Gastrocnemius medialis (tissue), 4 donors: Measurements from ENCODE around the gene IRAK1. TPM values are rescaled to one million over a fixed set of nuclear protein-coding genes. Genes with fewer than 3 reads are reported as not detected.

Experiments used
- ATAC-seq, 2 donors: fragments of 150-250 bp; one replicate each; pipeline ENCODE4 v1.9.1; 2016
- DNase-seq, 2 donors: peaks; one replicate each; pipeline ENCODE4 v3.0.0-alpha.2; 2019
- H3K27ac ChIP-seq, 4 donors: fragments of 200-600 bp; sonication (generic); 1 replicate in 1 of 4; 2 replicates in 3 of 4; pipeline ENCODE4 v1.5.1; 2016 to 2018; ENCODE audit warnings: mild to moderate bottlenecking in 2 of 4, moderate library complexity in 1 of 4
- H3K27me3 ChIP-seq, 3 donors: fragments of 200-600 bp; sonication (generic) in 2 of 3; 1 replicate in 1 of 3; 2 replicates in 2 of 3; pipeline versions ENCODE4 v1.5.1 to v1.6.0; 2016 to 2019; ENCODE audit warnings: mild to moderate bottlenecking in 1 of 3, moderate library complexity in 1 of 3
- H3K36me3 ChIP-seq, 2 donors: fragments of 200-600 bp; sonication (generic) in 1 of 2; one replicate each; pipeline ENCODE4 v1.5.1; 2017 to 2018
- H3K4me1 ChIP-seq, 2 donors: fragments of 200-600 bp; sonication (generic) in 1 of 2; one replicate each; pipeline ENCODE4 v1.5.1; 2016 to 2017; ENCODE audit warnings: mild to moderate bottlenecking in 2 of 2
- H3K4me3 ChIP-seq, 4 donors: fragments of 200-600 bp; sonication (generic) in 3 of 4; 1 replicate in 1 of 4; 2 replicates in 3 of 4; pipeline ENCODE4 v1.5.1; 2016 to 2019; ENCODE audit warnings: mild to moderate bottlenecking in 2 of 4
- H3K9me3 ChIP-seq, 3 donors: fragments of 200-600 bp; sonication (generic) in 2 of 3; 1 replicate in 1 of 3; 2 replicates in 2 of 3; pipeline ENCODE4 v1.5.1; 2016 to 2019
- POLR2A ChIP-seq, 2 donors: fragments of 450-650 bp; IDR thresholded peaks; one replicate each; pipeline ENCODE4 v1.6.1; 2017; ENCODE audit warnings: antibody characterized with exemption in 2 of 2, mild to moderate bottlenecking in 2 of 2, moderate library complexity in 2 of 2
- in situ Hi-C, 4 donors: fragments of 200-750 bp; cut with MboI; loops; one replicate each; pipeline versions ENCODE4 v1.15.0 to v1.8.0; 2017; ENCODE audit warnings: low sequenced_read_pairs in 4 of 4
- intact Hi-C: fragments of 100-400 bp; cut with DNase I; formaldehyde crosslinking; loops from one replicate; pipeline ENCODE4 v1.15.1; 2023; ENCODE audit warnings: low total_unique reads
- total RNA-seq, 4 donors: library from RNA; depleted of rRNA; stranded (reverse); fragments of >200 nt; gene quantifications; one replicate each; pipeline versions ENCODE4 v1.1.0 to v1.2.3, GENCODE V29; 2016
- TF ChIP-seq, protein P1 (sequence below), 5 experiments: fragments of 450-650 bp in 3 of 5; fragments of 200-600 bp in 2 of 5; sonication (generic) in 2 of 5; IDR thresholded peaks in 4 of 5; conservative IDR thresholded peaks in 1 of 5; 1 replicate in 4 of 5; 2 replicates in 1 of 5; pipeline ENCODE4 v1.5.1; 2016 to 2019; ENCODE audit warnings: antibody characterized with exemption in 5 of 5, mild to moderate bottlenecking in 3 of 5, moderate library complexity in 3 of 5

The IRAK1 gene
- total RNA-seq, 4 donors from 2014 or later, result 73.9 to 157 (median 115) TPM

DNA sequence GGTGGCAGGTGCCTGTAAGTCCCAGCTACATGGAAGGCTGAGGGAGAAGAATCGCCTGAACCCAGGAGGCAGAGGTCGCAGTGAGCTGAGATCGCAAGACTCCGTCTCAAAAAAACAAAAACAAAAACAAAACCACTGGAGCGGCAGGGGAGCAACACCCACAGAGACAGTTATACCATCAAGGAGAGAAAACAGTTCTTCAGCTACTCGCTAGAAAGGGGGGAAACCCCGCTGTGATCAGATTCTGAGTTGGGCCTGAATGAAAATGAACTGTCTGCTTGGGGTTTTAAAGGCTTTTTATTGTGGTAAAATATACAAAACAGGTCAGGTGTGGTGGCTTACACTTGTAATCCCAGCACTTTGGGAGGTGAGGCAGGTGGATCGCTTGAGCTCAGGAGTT is 16.8 kb upstream of the IRAK1 start:
- TF ChIP-seq, protein P1, sequence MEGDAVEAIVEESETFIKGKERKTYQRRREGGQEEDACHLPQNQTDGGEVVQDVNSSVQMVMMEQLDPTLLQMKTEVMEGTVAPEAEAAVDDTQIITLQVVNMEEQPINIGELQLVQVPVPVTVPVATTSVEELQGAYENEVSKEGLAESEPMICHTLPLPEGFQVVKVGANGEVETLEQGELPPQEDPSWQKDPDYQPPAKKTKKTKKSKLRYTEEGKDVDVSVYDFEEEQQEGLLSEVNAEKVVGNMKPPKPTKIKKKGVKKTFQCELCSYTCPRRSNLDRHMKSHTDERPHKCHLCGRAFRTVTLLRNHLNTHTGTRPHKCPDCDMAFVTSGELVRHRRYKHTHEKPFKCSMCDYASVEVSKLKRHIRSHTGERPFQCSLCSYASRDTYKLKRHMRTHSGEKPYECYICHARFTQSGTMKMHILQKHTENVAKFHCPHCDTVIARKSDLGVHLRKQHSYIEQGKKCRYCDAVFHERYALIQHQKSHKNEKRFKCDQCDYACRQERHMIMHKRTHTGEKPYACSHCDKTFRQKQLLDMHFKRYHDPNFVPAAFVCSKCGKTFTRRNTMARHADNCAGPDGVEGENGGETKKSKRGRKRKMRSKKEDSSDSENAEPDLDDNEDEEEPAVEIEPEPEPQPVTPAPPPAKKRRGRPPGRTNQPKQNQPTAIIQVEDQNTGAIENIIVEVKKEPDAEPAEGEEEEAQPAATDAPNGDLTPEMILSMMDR (IDR thresholded peaks at IDR 0.05 in 4 of 5, conservative IDR thresholded peaks at IDR 0.05 in 1 of 5), result no peak
- no peak for TF ChIP-seq POLR2A (IDR thresholded peaks at IDR 0.05)
- no peak for DNase-seq
- Histone ChIP-seq H3K9me3 (no peaks in the 10 kb centered on the region), H3K36me3 (peaks cover 0 to 8% of the 10 kb centered on the region in 2 donors), H3K27me3 (no peaks in the 10 kb centered on the region), H3K27ac (peak overlapping the region in 1 of 4 donors; percentile 60), H3K4me3 (no peak overlapping the region), H3K4me1 (peaks cover 12 to 24% of the 10 kb centered on the region in 2 donors)
- in situ Hi-C loops (no loop called here), intact Hi-C loops (no loop called here)
- ATAC-seq, result no peak

DNA sequence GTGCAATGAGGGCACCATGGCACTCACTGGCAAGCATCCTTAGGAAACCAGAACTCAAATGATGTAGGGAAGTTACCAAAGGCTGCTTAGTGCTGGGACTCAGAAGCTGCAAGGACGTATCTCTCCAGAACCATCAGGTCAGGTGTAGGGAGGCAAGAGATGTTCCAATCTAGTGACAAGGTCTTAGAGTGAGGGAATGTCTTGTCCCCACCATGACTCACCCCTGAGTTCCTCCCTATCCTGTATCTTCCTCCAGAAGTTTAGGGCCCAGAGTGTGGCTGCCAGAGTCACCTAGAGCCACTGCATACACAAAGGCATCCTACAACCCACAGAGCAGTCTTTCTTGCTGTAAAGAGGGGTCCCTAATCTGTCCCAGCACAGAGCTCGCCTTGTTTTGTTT is 14.1 kb upstream of the IRAK1 start:
- Histone ChIP-seq H3K4me1 (peaks cover 0 to 3% of the 10 kb centered on the region in 2 donors), H3K4me3 (no peak overlapping the region), H3K9me3 (no peaks in the 10 kb centered on the region), H3K27me3 (no peaks in the 10 kb centered on the region), H3K27ac (peak overlapping the region in 1 of 4 donors; percentile 37), H3K36me3 (peaks cover 0 to 17% of the 10 kb centered on the region in 2 donors)
- in situ Hi-C loops (no loop called here), intact Hi-C loops (no loop called here)
- ATAC-seq (peak in 1 of 2 donors; percentile 69), DNase-seq (no peak)
- TF ChIP-seq, protein P1 (IDR thresholded peaks at IDR 0.05 in 4 of 5, conservative IDR thresholded peaks at IDR 0.05 in 1 of 5), result no peak
- TF ChIP-seq POLR2A (IDR thresholded peaks at IDR 0.05), result no peak

DNA sequence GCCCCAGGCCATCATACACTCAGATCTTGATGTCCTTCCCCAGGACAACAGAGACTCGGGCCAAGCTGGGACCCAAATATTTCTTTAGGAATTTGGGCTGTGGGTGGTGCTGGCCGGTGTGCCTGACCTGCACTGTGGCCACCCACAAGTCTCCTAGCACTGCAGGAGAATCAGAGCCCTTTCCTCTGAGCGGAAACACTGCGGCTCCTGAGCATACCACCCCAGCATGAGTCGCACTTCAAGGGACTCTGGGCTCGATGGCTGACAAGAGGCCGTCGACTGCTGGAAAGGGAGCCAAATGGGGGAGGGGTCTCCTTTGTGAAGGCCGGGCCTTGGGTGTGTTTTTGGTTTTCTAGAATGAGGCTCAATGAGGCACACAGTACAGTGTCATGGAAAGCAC is 13.0 kb upstream of the IRAK1 start:
- DNase-seq (no peak), ATAC-seq (no peak)
- no peak for TF ChIP-seq POLR2A (IDR thresholded peaks at IDR 0.05)
- TF ChIP-seq, protein P1 (IDR thresholded peaks at IDR 0.05 in 4 of 5, conservative IDR thresholded peaks at IDR 0.05 in 1 of 5), result no peak
- in situ Hi-C loops (no loop called here), intact Hi-C loops (no loop called here)
- H3K36me3 ChIP-seq, result peaks cover 0 to 17% of the 10 kb centered on the region in 2 donors
- H3K27me3 ChIP-seq, result no peaks in the 10 kb centered on the region
- peaks cover 0 to 3% of the 10 kb centered on the region in 2 donors for H3K4me1 ChIP-seq
- no peaks in the 10 kb centered on the region for H3K9me3 ChIP-seq
- H3K4me3 ChIP-seq, result no peak overlapping the region
- no peak overlapping the region for H3K27ac ChIP-seq

DNA sequence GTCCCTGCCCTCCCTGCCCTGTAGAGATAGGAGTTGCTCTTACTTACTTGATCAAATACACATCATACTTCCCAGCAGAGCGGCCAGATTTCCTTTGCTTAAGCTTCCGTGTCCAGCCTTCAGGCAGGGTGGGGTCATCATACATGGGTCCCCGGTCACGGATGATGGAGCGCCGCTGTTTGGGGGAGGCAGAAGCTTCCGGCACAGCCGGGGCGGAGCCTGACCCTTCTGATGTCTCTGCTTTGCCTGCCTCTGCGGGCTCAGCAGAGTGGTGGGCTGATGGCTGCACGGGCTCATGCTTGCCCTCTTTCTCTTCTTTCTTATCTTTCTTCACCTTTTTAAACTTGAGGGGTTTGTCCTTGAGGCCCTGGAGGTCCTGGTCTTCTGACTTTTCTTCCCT is 12.5 kb upstream of the IRAK1 start:
- no peak overlapping the region for H3K4me3 ChIP-seq
- H3K4me1 ChIP-seq, result peaks cover 0 to 3% of the 10 kb centered on the region in 2 donors
- H3K9me3 ChIP-seq, result no peaks in the 10 kb centered on the region
- TF ChIP-seq, protein P1 (IDR thresholded peaks at IDR 0.05 in 4 of 5, conservative IDR thresholded peaks at IDR 0.05 in 1 of 5), result no peak
- no peak for TF ChIP-seq POLR2A (IDR thresholded peaks at IDR 0.05)
- no peak for ATAC-seq
- H3K27me3 ChIP-seq, result no peaks in the 10 kb centered on the region
- intact Hi-C loops, result no loop called here
- no peak for DNase-seq
- H3K27ac ChIP-seq, result no peak overlapping the region
- in situ Hi-C loops, result no loop called here
- H3K36me3 ChIP-seq, result peaks cover 0 to 17% of the 10 kb centered on the region in 2 donors

DNA sequence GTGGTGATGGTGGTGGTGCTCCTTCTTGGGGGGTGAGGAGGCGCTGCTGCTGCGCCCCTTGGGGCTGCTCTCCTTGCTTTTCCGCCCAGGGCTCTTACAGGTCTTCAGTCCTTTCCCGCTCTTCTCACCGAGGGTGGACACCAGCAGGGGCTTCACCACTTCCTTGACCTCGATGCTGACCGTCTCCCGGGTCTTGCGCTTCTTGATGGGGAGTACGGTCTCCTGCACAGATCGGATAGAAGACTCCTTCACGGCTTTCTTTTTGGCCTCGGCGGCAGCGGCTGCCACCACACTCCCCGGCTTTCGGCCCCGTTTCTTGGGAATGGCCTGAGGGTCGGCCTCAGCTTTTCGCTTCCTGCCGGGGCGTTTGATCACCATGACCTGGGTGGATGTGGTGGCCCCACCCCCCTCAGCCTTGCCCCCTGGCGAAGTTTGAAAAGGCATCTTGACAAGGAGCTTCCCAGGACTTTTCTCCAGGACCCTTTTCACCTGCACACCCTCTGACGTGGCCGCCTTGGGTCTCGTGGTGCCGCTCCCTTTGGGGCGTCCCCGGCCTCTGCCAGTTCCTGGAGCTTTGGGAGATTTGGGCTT is 11.1 kb upstream of the IRAK1 start:
- Histone ChIP-seq H3K36me3 (peaks cover 0 to 17% of the 10 kb centered on the region in 2 donors), H3K27me3 (no peaks in the 10 kb centered on the region), H3K27ac (no peak overlapping the region), H3K4me1 (peaks cover 0 to 2% of the 10 kb centered on the region in 2 donors), H3K9me3 (no peaks in the 10 kb centered on the region), H3K4me3 (no peak overlapping the region)
- intact Hi-C loops (no loop called here), in situ Hi-C loops (no loop called here)
- no peak for TF ChIP-seq POLR2A (IDR thresholded peaks at IDR 0.05)
- TF ChIP-seq, protein P1 (IDR thresholded peaks at IDR 0.05 in 4 of 5, conservative IDR thresholded peaks at IDR 0.05 in 1 of 5), result no peak
- DNase-seq (no peak), ATAC-seq (no peak)
